Activated CD8-positive, alpha-beta memory T cell treated with anti-CD3 and anti-CD28 coated beads, Interleukin-2, amount 50 U/mL, for 24 hours (primary cell): ENCODE results near the gene TICAM2.

Experiments
- DNase-seq: peaks from one replicate; pipeline ENCODE4 v3.0.0-alpha.2; 2020; ENCODE audit errors: extremely low read depth

Gene TICAM2

GRCh38 chr5:115607935-115608334 lies 5.7 kb upstream of the TICAM2 start:
- DNase-seq: no peak

GRCh38 chr5:115605436-115605835 lies 3.2 kb upstream of the TICAM2 start:
- no peak for DNase-seq

- DNase-seq: no peak
These were observed 379 bp upstream of the TICAM2 start for GRCh38 chr5:115602591-115603125.

- no peak for DNase-seq
These were observed 1.5 kb downstream of the TICAM2 start for GRCh38 chr5:115600766-115601165.

GRCh38 chr5:115599924-115600323 lies 2.4 kb downstream of the TICAM2 start:
- DNase-seq: no peak

GRCh38 chr5:115599502-115599901 lies 2.8 kb downstream of the TICAM2 start:
- DNase-seq: no peak

- no peak for DNase-seq
These were observed 7.9 kb downstream of the TICAM2 start for GRCh38 chr5:115594128-115595047.

- DNase-seq: no peak
These were observed 13.2 kb downstream of the TICAM2 start for GRCh38 chr5:115589043-115589442.

GRCh38 chr5:115588640-115589039 lies 13.6 kb downstream of the TICAM2 start:
- DNase-seq: no peak

GRCh38 chr5:115586525-115587146 lies 15.6 kb downstream of the TICAM2 start:
- DNase-seq: no peak

GRCh38 chr5:115585265-115585664 lies 17.0 kb downstream of the TICAM2 start:
- DNase-seq: no peak

- no peak for DNase-seq
These were observed 17.8 kb downstream of the TICAM2 start for GRCh38 chr5:115584501-115584900.

GRCh38 chr5:115583474-115583873 lies 18.8 kb downstream of the TICAM2 start:
- DNase-seq: no peak

- no peak for DNase-seq
These were observed 21.3 kb downstream of the TICAM2 start for GRCh38 chr5:115580941-115581340.

- no peak for DNase-seq
These were observed 22.5 kb downstream of the TICAM2 start for GRCh38 chr5:115579747-115580173.

GRCh38 chr5:115579216-115579615 lies 23.1 kb downstream of the TICAM2 start:
- DNase-seq: no peak

GRCh38 chr5:115578657-115579056 lies 23.6 kb downstream of the TICAM2 start:
- DNase-seq: no peak

- no peak for DNase-seq
These were observed 24.5 kb downstream of the TICAM2 start for GRCh38 chr5:115577741-115578140.

GRCh38 chr5:115577329-115577728 lies 24.9 kb downstream of the TICAM2 start:
- no peak for DNase-seq

- no peak for DNase-seq
These were observed 26.9 kb downstream of the TICAM2 start for GRCh38 chr5:115575167-115576070.

- DNase-seq: no peak
These were observed 29.1 kb downstream of the TICAM2 start for GRCh38 chr5:115573133-115573532.

- DNase-seq: no peak
These were observed 30.8 kb downstream of the TICAM2 start for GRCh38 chr5:115571441-115571878.
